ENCODE measurements around the gene COL4A2.

Gene COL4A2

GRCh38 chr13:110283736-110284517 is 23.2 kb upstream of the COL4A2 start:
- no peak overlapping the region for H3K4me3 ChIP-seq (ENCODE audit: low read depth, low read length)
- no peak for DNase-seq (ENCODE audit: low read depth)
- TF ChIP-seq, protein P1, sequence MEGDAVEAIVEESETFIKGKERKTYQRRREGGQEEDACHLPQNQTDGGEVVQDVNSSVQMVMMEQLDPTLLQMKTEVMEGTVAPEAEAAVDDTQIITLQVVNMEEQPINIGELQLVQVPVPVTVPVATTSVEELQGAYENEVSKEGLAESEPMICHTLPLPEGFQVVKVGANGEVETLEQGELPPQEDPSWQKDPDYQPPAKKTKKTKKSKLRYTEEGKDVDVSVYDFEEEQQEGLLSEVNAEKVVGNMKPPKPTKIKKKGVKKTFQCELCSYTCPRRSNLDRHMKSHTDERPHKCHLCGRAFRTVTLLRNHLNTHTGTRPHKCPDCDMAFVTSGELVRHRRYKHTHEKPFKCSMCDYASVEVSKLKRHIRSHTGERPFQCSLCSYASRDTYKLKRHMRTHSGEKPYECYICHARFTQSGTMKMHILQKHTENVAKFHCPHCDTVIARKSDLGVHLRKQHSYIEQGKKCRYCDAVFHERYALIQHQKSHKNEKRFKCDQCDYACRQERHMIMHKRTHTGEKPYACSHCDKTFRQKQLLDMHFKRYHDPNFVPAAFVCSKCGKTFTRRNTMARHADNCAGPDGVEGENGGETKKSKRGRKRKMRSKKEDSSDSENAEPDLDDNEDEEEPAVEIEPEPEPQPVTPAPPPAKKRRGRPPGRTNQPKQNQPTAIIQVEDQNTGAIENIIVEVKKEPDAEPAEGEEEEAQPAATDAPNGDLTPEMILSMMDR (IDR thresholded peaks at IDR 0.05; ENCODE audit: insufficient read depth, low read depth, low read length, missing control alignments), result no peak

DNA sequence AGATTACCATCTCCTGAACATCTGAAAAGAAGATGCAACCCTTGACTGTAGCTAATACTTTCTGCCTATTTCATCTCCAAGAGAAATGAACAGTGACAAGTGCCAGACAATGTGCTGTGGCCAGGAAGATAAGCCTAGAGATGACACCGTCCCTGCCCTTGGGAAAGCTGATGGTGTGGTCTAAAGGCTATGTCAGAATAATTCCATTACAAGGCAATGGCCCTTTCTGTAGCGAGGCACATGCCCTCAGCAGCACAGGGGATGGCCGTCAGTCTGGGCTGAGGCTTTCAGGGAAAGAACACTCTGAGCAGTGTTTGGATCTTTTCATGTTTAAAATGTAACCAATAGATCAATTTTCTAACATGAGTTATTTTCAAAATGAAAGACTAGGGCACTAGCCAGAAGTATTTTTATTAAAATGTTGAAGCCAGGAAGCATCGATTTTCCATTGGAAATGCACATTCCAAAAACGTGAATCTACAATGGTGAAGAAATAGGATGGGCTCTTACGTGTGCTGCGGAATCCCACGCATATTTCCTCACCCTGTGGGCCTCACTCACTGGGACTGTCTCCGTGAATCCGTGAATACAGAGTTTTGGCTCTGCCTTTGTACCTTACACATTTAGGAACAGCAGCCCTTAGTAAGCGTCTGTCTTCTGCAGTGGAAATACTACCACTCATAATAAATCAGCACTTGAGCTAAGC is 22.2 kb upstream of the COL4A2 start:
- TF ChIP-seq, protein P1 (IDR thresholded peaks at IDR 0.05; ENCODE audit: insufficient read depth, low read depth, low read length, missing control alignments), result no peak
- no peak overlapping the region for H3K4me3 ChIP-seq (ENCODE audit: low read depth, low read length)
- no peak for DNase-seq (ENCODE audit: low read depth)

DNA sequence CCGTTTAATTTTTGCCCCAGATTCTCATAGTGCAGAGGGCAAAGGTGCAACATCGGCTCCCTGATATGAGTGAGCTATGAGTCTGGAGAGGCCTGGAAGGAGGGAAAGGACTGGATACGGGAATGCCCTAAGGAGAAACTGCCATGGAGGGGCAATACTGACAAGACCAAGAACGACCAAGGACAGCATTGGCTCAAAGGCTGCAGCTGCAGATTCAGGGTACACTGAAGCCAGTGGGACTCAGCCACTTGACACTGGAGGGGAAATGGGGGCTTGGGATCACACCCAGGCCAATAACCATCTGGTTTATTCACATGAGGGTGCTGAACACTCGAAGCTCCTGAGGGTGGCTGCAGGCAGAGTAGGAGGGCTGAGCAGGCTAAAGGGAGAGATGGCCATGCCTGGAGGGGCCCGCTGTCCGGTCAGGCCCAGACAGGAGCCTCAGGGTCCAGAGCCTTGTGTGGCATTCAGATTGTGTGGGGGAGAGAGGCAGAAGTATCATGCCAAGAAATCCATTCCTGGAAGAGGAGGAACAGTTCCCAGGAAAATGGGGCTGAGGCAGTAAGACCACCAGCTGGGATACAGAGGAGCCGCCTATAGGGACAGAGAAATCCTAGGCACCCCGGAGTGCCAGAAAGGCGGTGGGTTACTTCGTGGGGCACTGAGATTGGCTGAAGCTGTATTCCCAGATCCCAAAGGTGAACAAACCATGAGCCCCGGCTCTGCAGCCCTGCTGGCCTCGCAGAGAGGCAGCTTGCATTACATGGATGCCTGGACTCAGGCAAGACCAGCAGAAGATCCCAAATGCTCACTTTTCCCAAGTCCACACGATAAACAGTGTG is 20.9 kb upstream of the COL4A2 start:
- TF ChIP-seq, protein P1 (IDR thresholded peaks at IDR 0.05; ENCODE audit: insufficient read depth, low read depth, low read length, missing control alignments), result no peak
- no peak for DNase-seq (ENCODE audit: low read depth)
- no peak overlapping the region for H3K4me3 ChIP-seq (ENCODE audit: low read depth, low read length)

- DNase-seq (ENCODE audit: low read depth), result no peak
- H3K4me3 ChIP-seq (ENCODE audit: low read depth, low read length), result no peak overlapping the region
- TF ChIP-seq, protein P1 (IDR thresholded peaks at IDR 0.05; ENCODE audit: insufficient read depth, low read depth, low read length, missing control alignments), result no peak
Measured at GRCh38 chr13:110286833-110287819, 20.0 kb upstream of the COL4A2 start.

DNA sequence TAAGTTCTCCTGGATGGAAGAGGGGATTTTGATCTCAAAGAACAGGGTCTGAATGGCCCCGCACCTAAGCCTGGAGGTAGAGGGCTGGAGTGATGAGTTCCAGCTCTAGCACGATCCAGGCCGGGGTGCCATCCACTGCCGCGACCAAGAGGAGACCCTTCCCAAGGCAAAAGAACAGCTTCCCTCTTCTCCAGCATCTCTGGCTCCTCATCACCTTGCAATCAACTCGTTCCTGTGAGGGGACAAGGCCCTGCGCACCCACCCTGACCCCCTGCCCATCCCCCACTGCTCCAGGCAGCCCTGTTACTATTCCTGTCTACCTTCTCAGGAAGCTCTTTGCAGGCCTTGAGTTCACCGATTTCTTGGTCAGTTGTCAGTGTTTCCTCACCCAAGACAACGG is 17.9 kb upstream of the COL4A2 start:
- no peak overlapping the region for H3K4me3 ChIP-seq (ENCODE audit: low read depth, low read length)
- no peak for DNase-seq (ENCODE audit: low read depth)
- TF ChIP-seq, protein P1 (IDR thresholded peaks at IDR 0.05; ENCODE audit: insufficient read depth, low read depth, low read length, missing control alignments), result no peak

DNA sequence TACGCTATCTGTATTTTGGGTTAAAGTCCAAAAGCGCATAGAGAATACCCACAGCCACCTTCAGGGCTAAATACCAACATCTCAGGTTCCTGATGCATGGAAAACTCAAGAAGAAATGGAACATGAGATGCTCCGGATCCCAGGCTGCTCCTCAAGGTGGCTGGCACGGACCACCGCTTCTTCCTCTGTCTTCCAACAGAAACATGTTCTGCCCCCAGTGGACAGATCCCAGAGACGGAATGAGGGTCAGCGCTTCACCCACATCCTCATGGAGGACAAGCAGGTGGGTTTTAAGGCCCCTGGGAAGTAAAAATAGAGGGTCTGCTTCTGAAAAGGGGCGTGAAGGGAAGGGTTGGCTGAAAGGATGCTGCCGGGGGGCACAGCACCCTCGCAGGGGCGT is 17.4 kb upstream of the COL4A2 start:
- no peak for DNase-seq (ENCODE audit: low read depth)
- no peak overlapping the region for H3K4me3 ChIP-seq (ENCODE audit: low read depth, low read length)
- TF ChIP-seq, protein P1 (IDR thresholded peaks at IDR 0.05; ENCODE audit: insufficient read depth, low read depth, low read length, missing control alignments), result no peak
